GM10266 (cell line): Measurements from ENCODE around the gene HINT3.

ENCODE experiments used
- DNase-seq: peaks from one replicate; pipeline ENCODE4 v3.0.0; 2012; ENCODE audit errors: extremely low spot score
- CTCF ChIP-seq: IDR thresholded peaks from 2 replicates; pipeline ENCODE4 v1.5.1; 2012; ENCODE audit warnings: mild to moderate bottlenecking, low read depth; ENCODE audit not compliant: control insufficient read depth, insufficient read depth; ENCODE audit errors: missing control alignments

HINT3 gene

DNA sequence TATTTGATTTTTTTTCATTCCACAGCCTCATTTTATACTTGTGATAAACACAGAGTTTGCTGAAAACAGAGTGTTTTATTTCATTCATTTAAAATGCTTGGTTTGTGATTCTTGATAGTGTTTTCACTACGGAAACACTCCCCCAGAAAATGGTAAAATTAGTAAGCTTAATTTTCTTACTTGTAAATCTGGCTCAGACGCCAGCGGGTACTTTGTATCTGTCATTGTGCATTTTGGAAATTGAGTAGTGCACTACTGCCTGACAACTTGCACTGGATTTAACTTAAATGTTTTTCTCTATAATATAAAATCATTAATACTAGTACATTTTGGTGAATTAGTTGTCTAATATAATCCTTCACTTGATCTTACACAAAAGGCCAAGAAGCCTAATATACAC lies 37.0 kb upstream of the HINT3 start:
- TF ChIP-seq CTCF, result no peak
- DNase-seq, result no peak

GRCh38 chr6:125922322-125922860 lies 34.2 kb upstream of the HINT3 start:
- no peak for DNase-seq
- TF ChIP-seq CTCF, result no peak

- DNase-seq, result no peak
- TF ChIP-seq CTCF, result no peak
These were observed 33.1 kb upstream of the HINT3 start for GRCh38 chr6:125923366-125923877.

- TF ChIP-seq CTCF, result no peak
- no peak for DNase-seq
These were observed 32.4 kb upstream of the HINT3 start for GRCh38 chr6:125924169-125924568.

DNA sequence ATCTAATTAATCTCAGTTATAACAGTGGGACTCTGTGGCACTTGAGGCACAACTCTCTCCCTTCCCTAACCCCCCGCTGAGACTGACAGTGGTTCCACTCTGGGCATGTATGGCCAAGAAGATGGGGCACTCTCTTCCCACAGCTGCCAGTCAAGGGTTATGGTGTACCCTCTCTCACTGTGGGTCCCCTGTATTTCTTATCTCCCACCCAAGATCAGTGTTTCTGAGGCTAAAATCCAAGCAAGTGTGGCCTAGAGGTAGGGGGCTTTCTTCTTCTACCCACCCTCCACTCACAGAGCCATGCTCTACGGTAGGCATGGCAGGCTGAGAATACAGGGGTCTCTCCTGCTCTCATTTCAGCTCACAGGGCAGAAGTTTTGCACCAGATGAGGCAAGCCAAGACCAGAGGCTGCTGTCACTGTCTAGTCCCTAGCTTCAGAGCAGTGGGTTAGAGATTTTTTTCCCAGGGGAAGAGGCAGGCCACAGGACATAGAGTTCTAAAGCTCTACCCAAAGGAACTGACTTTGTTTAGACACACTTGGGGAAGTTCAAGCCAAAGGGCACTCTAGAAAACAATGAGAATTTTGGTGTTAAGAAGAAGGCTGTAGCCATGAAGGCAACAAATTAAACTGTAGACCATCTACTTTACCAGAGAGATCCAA lies 31.7 kb upstream of the HINT3 start:
- no peak for TF ChIP-seq CTCF
- no peak for DNase-seq

GRCh38 chr6:125926711-125927110 lies 29.9 kb upstream of the HINT3 start:
- DNase-seq, result no peak
- TF ChIP-seq CTCF, result no peak

DNA sequence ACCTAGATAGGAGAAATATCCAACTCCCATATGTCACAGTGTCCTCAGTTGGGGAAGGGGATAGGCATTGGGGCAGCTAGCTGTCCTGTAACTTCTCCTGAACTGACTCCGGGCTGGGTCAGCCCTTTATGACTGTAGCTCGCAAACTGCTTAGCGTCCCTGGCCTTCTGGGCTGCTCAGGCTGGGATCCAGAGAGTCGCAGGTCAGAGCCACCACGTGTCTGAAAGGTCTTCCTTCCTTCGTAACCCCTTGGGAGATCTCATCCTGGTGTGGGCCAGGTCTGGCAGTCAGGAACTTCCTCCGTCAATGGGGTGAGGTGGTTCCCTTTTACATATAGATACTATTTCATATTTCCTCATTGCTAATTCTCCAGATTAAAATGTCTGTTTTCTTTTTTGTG lies 28.8 kb upstream of the HINT3 start:
- TF ChIP-seq CTCF, result no peak
- DNase-seq, result no peak
